ENCODE results near the gene TMPRSS9. TPM values are rescaled to one million over a fixed set of nuclear protein-coding genes. Genes with fewer than 3 reads are reported as not detected.

The TMPRSS9 gene
- total RNA-seq, 1 donor from 2014 or later: not detected

- DNase-seq (no peak), ATAC-seq (ENCODE audit: poor library complexity) (peak; percentile 25)
- intact Hi-C loops (cut with DNase I): loop anchor here (10.0 kb wide), 1 partner anchor 393 kb away; no protein-coding TSS in a partner anchor
These were observed 32.2 kb upstream of the TMPRSS9 start for GRCh38 chr19:2327773-2328400.

GRCh38 chr19:2328401-2329148, 31.5 kb upstream of the TMPRSS9 start, which contains the start of the genes LSM7 and SPPL2B:
Gene LSM7, minus strand, starts transcription at chr19:2328586. Its CDS starts 20 bp downstream, at chr19:2328566.
Gene SPPL2B, plus strand, starts transcription at chr19:2328684. Its CDS starts 26 bp downstream, at chr19:2328710.
- DNase-seq (peak; percentile 95), ATAC-seq (ENCODE audit: poor library complexity) (peak; percentile 98)
- intact Hi-C loops (cut with DNase I): loop anchor here (10.0 kb wide), 1 partner anchor 394 kb away; no protein-coding TSS in a partner anchor

GRCh38 chr19:2329149-2329478, 31.0 kb upstream of the TMPRSS9 start:
- intact Hi-C loops (cut with DNase I): loop anchor here (10.0 kb wide), 1 partner anchor 394 kb away; no protein-coding TSS in a partner anchor
- no peak for DNase-seq
- ATAC-seq (ENCODE audit: poor library complexity): peak; percentile 2

GRCh38 chr19:2329501-2329916, 30.6 kb upstream of the TMPRSS9 start:
- DNase-seq: no peak
- intact Hi-C loops (cut with DNase I): loop anchor here (10.0 kb wide), 1 partner anchor 395 kb away; no protein-coding TSS in a partner anchor
- no peak for ATAC-seq (ENCODE audit: poor library complexity)

GRCh38 chr19:2330255-2330631, 29.8 kb upstream of the TMPRSS9 start:
- ATAC-seq (ENCODE audit: poor library complexity) (no peak), DNase-seq (no peak)
- intact Hi-C loops (cut with DNase I): no loop called here

GRCh38 chr19:2330632-2331284, 29.3 kb upstream of the TMPRSS9 start:
- ATAC-seq (ENCODE audit: poor library complexity) (no peak), DNase-seq (no peak)
- intact Hi-C loops (cut with DNase I): no loop called here

GRCh38 chr19:2331601-2332246, 28.3 kb upstream of the TMPRSS9 start:
- no peak for ATAC-seq (ENCODE audit: poor library complexity)
- intact Hi-C loops (cut with DNase I): no loop called here
- no peak for DNase-seq

GRCh38 chr19:2332341-2333026, 27.6 kb upstream of the TMPRSS9 start:
- ATAC-seq (ENCODE audit: poor library complexity) (no peak), DNase-seq (peak; percentile 58)
- intact Hi-C loops (cut with DNase I): no loop called here

- DNase-seq: no peak
- intact Hi-C loops (cut with DNase I): no loop called here
- ATAC-seq (ENCODE audit: poor library complexity): no peak
These were observed 26.8 kb upstream of the TMPRSS9 start for GRCh38 chr19:2333027-2333806.

GRCh38 chr19:2333807-2334211, 26.3 kb upstream of the TMPRSS9 start:
- DNase-seq (no peak), ATAC-seq (ENCODE audit: poor library complexity) (no peak)
- intact Hi-C loops (cut with DNase I): no loop called here

- DNase-seq (no peak), ATAC-seq (ENCODE audit: poor library complexity) (no peak)
- intact Hi-C loops (cut with DNase I): no loop called here
These were observed 25.6 kb upstream of the TMPRSS9 start for GRCh38 chr19:2334426-2334825.

GRCh38 chr19:2334986-2335846, 24.8 kb upstream of the TMPRSS9 start:
- ATAC-seq (ENCODE audit: poor library complexity) (no peak), DNase-seq (no peak)
- intact Hi-C loops (cut with DNase I): no loop called here

- DNase-seq (no peak), ATAC-seq (ENCODE audit: poor library complexity) (no peak)
- intact Hi-C loops (cut with DNase I): no loop called here
These were observed 24.2 kb upstream of the TMPRSS9 start for GRCh38 chr19:2335848-2336247.

- ATAC-seq (ENCODE audit: poor library complexity) (peak; percentile 7), DNase-seq (no peak)
- intact Hi-C loops (cut with DNase I): no loop called here
These were observed 23.3 kb upstream of the TMPRSS9 start for GRCh38 chr19:2336528-2337328.

- ATAC-seq (ENCODE audit: poor library complexity) (peak; percentile 30), DNase-seq (no peak)
- intact Hi-C loops (cut with DNase I): no loop called here
These were observed 22.7 kb upstream of the TMPRSS9 start for GRCh38 chr19:2337329-2337707.

GRCh38 chr19:2338055-2338615, 21.9 kb upstream of the TMPRSS9 start:
- ATAC-seq (ENCODE audit: poor library complexity) (no peak), DNase-seq (no peak)
- intact Hi-C loops (cut with DNase I): no loop called here
